Endothelial cell of hepatic sinusoid (primary cell): Measurements from ENCODE around the gene TAAR9.
"Not testable (repeated sequence)": the region's sequence is repeated elsewhere in the genome, so short reads cannot be mapped to it uniquely, and the experiment has no call there.

Experiments used
- in situ Hi-C: cut with HindIII; loops from 2 replicates; pipeline ENCODE4 v1.10.0; 2017; ENCODE audit warnings: low sequenced_read_pairs

The TAAR9 gene

DNA sequence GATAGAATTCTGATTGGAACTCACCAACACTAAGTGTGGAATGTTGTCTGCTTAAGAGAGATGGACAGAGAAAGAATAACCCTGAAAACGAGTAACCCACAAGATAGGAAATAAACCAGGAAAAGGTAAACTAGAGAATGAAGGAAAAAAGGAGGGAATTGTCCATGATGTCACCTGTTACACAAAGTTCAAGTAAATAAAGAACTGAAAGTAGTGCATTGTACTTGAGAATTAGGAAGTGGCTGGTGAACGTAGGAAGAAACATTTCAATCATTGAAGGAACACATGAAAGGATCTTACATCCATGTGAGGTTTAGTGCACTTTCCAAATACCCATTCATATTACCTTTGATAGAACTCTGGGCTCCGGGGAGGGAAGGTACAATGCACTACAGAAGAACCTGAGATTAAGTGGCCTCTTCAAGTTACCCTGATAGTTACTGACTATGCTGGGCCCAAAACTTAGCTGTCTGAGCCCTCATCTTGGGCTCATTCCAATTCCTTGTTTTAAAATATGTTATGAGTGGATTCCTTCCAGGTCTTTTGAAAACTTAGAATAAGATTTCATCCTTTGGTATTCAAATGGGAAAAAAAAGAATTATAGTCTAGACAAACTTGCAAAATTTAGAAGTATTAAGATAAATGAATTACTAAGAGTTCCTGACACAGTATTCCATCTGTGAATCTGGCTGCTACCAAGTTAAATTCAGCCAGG is 24.1 kb upstream of the TAAR9 start:
- in situ Hi-C loops: no loop called here

DNA sequence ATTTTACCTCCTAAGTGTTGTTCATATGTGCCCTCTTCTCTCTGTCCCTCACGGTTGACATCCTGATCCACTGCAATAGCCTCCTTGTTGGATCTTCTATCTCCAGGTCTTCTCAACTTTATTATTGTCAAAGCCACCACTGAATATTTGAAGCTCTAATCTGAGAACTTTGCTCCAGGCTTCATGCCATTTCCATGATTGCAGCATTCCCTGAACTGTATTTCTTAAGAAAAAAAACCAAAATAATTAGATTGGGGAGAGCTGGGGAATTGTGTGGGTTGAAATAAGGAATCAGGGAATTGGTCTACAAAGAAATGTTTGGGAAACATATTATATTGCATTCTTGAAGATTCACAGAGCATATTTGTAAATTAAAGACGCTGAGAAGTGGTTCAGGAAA is 22.7 kb upstream of the TAAR9 start:
- in situ Hi-C loops: no loop called here

DNA sequence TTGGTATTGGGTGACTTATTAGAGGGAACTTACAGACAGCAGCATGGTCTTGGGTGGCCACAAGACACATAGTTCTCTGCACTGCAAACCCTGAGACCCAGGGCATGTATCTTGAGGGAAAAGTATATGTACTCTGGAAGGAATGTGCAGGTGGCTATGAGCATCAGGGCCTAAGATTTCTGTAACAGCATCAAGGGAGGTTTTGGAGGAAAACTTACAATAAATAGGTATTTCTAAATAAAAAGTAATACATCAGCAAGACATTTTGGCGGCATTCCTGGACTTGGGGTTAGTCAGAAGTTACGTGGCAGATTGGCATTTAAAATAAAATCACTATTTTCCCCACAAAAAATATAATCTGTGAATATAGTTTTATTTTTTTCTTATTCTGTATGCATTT is 17.1 kb upstream of the TAAR9 start:
- in situ Hi-C loops: no loop called here

DNA sequence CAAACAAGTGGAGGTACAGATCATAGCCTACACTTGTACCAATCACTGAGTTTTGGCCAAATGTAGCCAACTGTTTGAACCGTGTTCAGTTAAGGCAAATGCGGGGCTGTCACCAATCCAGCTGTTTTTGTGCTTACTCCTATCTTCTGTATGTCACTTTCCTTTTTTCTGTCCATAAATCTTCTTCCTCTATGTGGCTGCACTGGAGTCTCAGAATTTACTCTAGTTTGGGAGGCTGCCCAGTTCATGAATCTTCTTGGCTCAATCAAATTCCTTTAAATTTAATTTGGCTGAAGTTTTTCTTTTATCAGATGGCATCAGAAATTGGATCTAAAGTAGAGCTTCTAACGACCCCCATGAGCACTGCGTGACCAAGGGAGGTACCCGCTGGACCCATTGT is 13.4 kb upstream of the TAAR9 start:
- in situ Hi-C loops: no loop called here

DNA sequence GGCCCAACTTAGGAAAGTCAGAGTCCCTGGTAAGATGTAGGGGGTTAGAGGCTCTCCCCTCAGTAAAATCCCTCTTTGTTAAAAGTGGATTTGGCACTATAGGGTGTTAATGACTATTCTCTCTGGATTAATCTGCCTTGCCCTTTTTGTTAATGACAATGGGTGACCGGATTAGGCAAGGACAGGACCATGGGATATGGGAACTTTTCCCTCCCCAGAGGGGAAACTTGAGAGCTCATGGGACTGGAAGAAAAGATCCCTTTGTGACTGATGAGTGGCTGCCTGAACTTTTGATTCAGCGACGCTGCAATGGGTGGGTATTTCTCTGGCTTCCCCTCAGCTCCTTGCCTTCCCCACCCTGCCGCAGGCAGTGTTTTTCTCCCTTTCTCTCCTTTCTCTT is 12.2 kb upstream of the TAAR9 start:
- in situ Hi-C loops: no loop called here

DNA sequence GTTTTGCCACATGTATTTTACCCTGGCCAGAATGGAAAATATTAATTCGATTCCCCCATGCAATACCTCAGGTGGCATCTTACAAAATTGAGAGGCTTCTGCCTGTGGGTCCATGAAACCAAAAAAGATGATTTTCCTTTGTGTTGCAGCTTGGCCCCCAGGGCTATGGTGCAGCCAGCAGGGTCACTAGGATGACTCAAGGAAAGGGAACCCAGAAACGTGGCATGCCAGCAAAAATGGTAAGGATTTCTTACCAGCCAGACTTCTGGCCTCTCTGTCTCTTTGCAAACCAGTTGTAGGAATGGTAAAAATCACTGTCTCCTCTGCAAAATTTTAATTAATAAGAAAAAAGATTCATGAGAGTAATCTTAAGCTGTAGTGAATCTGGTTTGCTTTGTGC is 11.6 kb upstream of the TAAR9 start:
- in situ Hi-C loops: no loop called here

DNA sequence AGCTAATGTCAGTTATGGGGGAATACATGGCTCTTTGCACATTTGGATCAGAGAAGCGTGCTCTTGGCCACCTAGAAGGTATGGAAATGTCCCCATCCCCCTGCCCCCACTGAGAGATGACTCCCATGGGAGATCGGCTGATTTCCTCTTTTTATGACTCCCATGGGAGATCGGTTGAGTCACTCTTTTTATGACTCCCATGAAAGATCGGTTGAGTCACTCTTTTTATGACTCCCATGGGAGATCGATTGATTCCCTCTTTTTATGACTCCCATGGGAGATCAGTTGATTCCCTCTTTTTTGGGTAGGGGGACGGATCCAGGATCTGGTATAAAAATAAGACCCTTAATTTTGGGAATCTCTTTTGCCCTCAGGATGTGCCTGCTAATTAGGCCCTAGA is 10.3 kb upstream of the TAAR9 start:
- in situ Hi-C loops: no loop called here

DNA sequence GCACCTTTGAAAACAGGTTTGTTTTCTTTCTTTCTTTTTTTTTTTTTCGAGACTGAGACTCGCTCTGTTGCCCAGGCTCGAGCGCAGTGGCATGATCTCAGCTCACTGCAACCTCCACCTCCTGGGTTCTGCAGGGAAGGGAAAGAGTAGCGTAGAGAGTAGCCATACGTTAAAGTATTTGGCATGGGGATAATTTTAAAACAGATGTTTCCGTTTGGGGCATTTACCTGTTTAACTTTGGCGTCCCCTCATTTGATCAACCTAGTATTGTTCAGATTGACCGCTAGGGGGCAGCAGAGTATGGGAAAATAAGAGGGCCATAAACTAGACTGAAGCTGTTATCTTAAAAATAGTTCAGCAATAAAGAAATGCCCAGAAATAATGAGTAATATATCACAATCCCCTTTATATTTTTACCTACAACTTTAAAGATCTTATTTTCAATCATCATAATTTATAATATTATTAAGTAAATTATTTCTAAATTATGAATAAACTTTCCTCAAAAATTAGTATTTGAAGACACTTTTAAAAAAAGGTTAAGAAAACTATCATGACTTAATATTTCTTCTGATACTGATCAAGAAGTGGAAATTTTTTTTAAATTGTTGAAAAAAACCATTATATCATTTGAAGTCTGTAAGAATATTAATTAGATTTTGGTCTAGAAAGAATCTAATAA is 7.6 kb upstream of the TAAR9 start:
- in situ Hi-C loops: no loop called here

DNA sequence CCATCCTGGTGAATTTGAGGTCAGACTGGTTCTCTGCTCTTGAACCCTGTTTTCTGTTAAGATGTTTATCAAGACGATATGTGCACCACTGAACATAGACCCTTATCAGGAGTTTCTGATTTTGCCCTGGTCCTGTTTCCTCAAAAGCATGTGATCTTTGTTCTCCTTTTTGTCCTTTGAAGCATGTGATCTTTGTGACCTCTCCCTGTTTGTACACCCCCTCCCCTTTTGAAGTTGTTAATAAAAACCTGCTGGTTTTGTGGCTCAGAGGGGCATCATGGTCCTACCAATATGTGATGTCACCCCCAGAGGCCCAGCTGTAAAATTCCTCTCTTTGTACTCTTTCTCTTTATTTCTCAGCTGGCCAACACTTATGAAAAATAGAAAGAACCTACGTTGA is 3.5 kb upstream of the TAAR9 start:
- in situ Hi-C loops: not testable (repeated sequence)

DNA sequence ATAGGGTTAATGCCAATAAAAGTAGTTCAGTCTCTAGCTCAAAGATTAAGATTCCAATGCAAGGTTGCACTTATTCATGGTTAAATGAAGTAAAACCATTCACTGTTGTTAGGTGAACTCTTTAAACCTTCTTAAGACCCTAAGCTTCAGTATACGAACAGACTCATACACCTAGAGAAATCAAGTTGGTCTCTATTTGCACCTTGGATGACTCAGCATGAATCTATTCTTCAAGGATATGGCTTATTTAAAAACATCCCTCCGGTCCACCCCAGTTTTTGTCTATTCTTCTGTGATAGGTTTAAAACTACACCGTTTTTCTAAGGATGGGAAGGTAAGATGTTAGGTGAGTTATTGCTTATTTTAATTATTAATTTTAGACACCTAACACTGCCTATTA is 932 bp upstream of the TAAR9 start:
- in situ Hi-C loops: no loop called here

DNA sequence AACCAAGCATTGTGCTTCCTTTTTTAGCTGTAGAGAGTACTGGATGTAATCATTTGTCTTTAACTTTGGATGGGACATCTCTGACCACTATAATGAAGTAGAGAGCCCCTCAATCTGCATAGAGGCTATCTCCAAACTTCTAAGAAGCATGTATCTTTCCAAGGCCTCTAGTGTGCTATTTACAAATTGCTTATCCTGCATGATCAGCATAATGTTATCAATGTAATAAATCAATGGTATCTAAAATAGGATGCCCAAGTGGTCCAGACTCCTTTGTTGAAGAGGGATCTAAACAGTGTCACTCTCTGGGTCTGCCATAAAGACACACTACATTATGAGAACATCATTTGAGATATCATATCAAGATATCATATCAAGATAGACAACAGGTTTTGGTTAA is 6.7 kb downstream of the TAAR9 start:
- in situ Hi-C loops: no loop called here

DNA sequence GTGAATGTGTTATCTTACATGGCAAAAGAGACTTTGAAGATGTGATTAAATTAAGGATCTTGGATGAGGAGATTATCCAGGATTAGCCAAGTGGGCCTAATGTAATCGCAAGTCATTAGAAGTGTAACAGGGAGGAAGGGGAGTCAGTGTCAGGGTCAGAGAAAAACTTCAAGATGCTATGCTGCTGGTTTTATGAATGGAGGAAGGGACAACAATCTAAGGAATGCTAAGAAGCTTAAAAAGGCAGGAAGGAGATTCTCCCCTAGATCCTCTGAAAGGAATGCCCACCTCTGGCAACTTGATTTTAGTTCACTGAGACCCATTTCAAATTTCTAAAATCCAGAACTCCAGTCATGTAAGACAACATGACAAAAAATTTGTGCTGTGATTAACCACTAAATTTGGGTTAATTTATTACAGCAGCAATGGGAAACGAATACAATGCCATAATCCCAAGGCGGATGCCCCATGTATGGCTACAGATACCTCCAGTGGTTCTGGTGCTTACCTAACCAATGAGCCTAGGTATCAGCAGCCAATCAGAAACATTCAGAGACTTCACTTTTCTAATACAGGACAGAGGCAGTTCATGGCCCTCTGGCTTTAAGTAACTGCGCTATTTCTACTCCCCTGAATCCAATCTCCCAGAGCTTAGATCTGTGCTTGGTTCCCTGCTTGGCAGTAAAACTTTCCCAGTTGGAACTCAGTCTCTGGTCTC is 10.8 kb downstream of the TAAR9 start:
- in situ Hi-C loops: no loop called here

DNA sequence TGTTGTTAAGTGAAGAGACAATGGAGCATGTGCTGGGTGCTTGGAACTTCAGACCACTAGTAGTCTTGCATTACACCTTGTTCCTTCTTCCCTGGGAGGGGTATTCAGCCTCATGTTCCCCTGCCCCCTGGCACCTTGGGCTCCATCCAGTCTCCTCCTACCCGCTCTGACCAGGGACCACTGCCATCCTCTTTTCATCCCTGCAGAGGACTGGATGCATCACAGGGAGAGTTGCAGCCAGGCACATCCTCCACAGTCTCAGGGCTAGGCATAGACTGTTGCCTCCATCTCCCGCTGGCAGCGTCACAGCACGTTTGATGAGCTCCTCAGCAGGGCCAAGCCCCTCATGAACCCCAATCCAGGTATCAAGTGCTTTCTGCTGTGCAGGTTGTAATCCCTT is 13.1 kb downstream of the TAAR9 start:
- in situ Hi-C loops: no loop called here

DNA sequence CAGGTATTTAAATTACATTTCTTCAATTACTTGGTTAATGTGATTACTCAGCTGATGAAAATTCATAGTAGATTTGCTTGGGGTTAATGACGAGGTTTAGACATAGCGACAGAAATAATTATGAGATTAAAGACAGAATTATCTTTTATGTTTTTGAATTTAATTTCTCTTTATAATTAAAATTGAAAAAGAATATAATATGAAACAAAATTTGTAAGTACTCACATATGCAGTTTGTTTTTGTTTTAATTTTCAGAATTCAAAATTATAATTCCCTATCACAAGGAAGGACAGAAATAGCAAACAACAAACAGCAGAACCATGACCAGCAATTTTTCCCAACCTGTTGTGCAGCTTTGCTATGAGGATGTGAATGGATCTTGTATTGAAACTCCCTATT is 14.3 kb downstream of the TAAR9 start, which contains the start of gene TAAR8:
Gene TAAR8, plus strand, starts transcription at position 301 of the 400 bp plus-strand sequence. Its CDS starts 21 bp downstream, at position 322.
- in situ Hi-C loops: no loop called here

DNA sequence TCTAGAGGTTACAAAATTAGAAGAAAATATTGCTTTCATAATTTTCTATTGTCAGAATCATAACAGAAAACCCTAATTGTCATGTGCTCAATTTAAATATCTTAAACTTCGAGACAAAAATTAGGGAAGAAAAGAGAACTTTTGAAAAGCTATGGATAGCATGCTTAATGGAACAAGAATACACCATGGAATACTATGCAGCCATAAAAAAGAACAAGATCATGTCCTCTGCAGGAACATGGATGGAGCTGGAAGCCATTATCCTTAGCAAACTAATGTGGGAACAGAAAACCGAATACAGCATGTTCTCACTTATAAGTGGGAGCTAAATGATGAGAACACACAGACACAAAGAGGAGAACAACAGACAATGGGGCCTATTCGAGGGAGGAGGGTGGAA is 22.0 kb downstream of the TAAR9 start:
- in situ Hi-C loops: not testable (repeated sequence)

DNA sequence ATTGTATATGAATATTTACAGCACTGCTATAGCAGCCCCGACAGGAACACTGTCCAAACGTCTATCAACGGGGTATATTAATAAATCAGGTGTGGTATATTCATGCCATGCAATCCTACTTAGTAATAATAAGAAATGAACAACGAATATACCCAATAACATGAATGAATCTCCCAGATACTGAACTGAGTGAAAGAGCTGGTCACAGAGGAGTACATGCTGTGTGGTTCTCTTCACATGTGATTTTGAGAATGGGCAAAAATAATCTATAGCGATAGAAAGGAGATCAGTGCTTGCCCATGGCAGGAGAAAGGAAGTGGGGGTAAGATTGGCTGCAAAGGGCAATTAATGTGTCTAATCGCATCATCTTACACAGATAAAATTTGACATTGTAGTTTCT is 28.3 kb downstream of the TAAR9 start:
- in situ Hi-C loops: no loop called here

DNA sequence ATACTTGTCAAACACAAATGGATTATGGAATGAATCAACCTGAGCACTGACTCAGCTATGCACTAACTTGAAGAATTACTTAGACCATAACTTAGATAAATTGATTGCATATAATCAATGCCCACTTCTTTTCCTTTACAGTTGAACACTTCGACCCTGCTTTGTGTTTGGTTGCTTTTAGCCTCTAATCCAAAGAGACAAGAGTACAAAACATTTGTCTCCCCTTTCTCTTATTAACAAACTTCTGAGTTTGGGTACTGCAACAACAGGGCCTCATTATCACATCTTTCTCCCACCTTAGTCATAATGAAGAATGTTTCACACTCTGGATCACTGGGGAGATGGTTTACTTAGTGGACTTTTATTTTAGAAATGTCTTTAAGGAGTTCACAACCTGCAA is 29.5 kb downstream of the TAAR9 start:
- in situ Hi-C loops: no loop called here

DNA sequence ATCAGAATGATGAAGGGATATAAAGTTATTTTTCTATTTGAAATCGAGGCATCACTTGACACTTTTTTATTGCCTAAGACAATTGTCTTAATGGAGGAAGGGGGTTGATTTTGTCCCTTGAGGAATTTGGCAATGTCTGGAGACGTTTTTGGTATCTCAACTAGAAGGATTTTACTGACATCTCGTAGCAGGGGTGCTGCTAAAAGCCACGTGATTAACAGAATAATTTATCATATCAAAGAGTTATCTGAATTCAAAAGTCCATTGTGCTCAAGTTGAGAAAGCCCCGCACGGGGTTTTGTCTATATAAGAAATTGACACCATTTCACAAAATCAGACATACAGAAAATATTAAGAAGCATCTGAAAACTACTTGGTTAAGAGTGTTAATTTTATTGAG is 30.5 kb downstream of the TAAR9 start:
- in situ Hi-C loops: no loop called here

DNA sequence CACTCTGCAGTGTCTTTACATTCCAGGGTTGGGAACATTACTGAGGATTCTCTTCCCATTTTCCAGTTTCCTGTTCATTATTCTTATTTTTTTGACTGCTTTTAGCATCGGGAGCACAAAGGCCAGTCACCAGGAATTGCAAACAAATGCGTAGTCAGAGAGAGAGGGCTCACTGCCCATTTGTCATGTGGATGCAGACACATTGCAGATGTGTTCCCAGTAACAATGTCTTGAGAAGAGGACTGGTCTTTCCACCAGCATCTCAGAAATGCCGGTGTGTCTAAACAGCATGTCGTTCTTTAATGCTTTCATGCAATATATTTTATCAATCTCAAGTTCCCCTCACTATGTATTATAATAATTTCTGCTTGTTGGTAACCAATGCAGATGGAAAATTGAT is 31.1 kb downstream of the TAAR9 start:
- in situ Hi-C loops: no loop called here

DNA sequence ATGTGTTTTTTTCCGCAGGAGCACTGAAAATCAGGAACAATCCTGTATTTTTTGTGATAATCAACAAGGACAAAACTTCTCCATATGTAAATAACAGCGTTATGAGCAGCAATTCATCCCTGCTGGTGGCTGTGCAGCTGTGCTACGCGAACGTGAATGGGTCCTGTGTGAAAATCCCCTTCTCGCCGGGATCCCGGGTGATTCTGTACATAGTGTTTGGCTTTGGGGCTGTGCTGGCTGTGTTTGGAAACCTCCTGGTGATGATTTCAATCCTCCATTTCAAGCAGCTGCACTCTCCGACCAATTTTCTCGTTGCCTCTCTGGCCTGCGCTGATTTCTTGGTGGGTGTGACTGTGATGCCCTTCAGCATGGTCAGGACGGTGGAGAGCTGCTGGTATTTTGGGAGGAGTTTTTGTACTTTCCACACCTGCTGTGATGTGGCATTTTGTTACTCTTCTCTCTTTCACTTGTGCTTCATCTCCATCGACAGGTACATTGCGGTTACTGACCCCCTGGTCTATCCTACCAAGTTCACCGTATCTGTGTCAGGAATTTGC is 32.2 kb downstream of the TAAR9 start, which contains the start of gene TAAR6:
Gene TAAR6, plus strand, starts transcription at position 102 of the 557 bp plus-strand sequence. Its CDS starts 0 bp downstream, at position 102.
- in situ Hi-C loops: no loop called here

DNA sequence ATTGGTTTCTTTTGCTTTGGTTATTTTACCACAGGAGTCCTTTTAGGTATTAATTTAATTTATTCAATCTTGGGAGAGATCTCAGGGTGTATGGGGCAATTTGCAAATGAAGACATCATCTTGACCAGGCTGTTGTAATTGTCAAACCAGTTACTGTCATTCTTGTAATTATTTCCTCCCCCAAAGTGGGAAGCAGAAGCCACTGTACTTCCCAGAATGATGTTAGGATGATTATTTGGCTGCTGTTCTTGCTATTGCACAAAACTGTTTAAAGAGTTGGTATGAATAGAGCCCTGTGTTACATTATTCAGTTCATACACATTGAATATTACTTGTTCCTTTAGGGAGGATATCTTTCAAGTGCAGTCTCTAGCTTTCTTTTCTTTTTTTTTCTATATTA is 33.7 kb downstream of the TAAR9 start:
- in situ Hi-C loops: no loop called here

DNA sequence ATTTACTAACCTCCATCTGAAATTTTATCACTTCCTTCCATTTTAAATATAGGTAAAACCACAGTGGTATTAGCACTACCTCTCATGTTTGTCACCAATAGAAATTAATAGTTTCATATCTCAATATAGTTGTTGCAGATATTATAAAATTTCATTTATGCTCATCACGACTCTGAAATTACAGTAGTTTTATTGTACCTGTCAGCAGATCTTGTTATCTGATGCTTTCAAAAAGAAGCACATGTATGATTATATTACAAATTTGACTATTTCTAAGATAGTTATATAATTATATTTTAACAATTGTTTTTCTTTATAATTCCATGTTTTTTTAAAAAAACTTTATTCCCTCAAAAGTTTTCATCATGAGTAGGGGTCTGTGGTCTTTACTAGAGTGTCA is 46.6 kb downstream of the TAAR9 start:
- in situ Hi-C loops: no loop called here
